ENCODE data around the gene NUBP2. TPM values are rescaled to one million over a fixed set of nuclear protein-coding genes. Genes with fewer than 3 reads are reported as not detected.

NUBP2 gene
- total RNA-seq, 1 donor from 2014 or later, result 114 TPM

GRCh38 chr16:1758923-1759322, 23.8 kb upstream of the NUBP2 start:
- no peak for DNase-seq (ENCODE audit: extremely low read depth, low read depth, low spot score)

GRCh38 chr16:1759511-1759910, 23.2 kb upstream of the NUBP2 start:
- DNase-seq (ENCODE audit: extremely low read depth, low read depth, low spot score), result no peak

- no peak for DNase-seq (ENCODE audit: extremely low read depth, low read depth, low spot score)
These were observed 21.8 kb upstream of the NUBP2 start for GRCh38 chr16:1760911-1761310.

- no peak for DNase-seq (ENCODE audit: extremely low read depth, low read depth, low spot score)
These were observed 21.0 kb upstream of the NUBP2 start for GRCh38 chr16:1761751-1762150.

- no peak for DNase-seq (ENCODE audit: extremely low read depth, low read depth, low spot score)
These were observed 20.4 kb upstream of the NUBP2 start for GRCh38 chr16:1762196-1762878.

- no peak for DNase-seq (ENCODE audit: extremely low read depth, low read depth, low spot score)
These were observed 19.8 kb upstream of the NUBP2 start for GRCh38 chr16:1762879-1763520.

- no peak for DNase-seq (ENCODE audit: extremely low read depth, low read depth, low spot score)
These were observed 18.9 kb upstream of the NUBP2 start for GRCh38 chr16:1763521-1764511.

- no peak for DNase-seq (ENCODE audit: extremely low read depth, low read depth, low spot score)
These were observed 17.8 kb upstream of the NUBP2 start for GRCh38 chr16:1764971-1765370.

GRCh38 chr16:1765826-1766225, 16.9 kb upstream of the NUBP2 start:
- no peak for DNase-seq (ENCODE audit: extremely low read depth, low read depth, low spot score)

GRCh38 chr16:1766231-1766630, 16.5 kb upstream of the NUBP2 start:
- no peak for DNase-seq (ENCODE audit: extremely low read depth, low read depth, low spot score)

GRCh38 chr16:1766701-1767100, 16.1 kb upstream of the NUBP2 start:
- no peak for DNase-seq (ENCODE audit: extremely low read depth, low read depth, low spot score)

- DNase-seq (ENCODE audit: extremely low read depth, low read depth, low spot score), result no peak
These were observed 15.4 kb upstream of the NUBP2 start for GRCh38 chr16:1767116-1767994.

GRCh38 chr16:1768061-1768766, 14.5 kb upstream of the NUBP2 start:
- no peak for DNase-seq (ENCODE audit: extremely low read depth, low read depth, low spot score)

- no peak for DNase-seq (ENCODE audit: extremely low read depth, low read depth, low spot score)
These were observed 13.9 kb upstream of the NUBP2 start for GRCh38 chr16:1768767-1769401.

- DNase-seq (ENCODE audit: extremely low read depth, low read depth, low spot score), result no peak
These were observed 13.1 kb upstream of the NUBP2 start for GRCh38 chr16:1769402-1770300.

- no peak for DNase-seq (ENCODE audit: extremely low read depth, low read depth, low spot score)
These were observed 12.2 kb upstream of the NUBP2 start for GRCh38 chr16:1770328-1771187.

GRCh38 chr16:1771188-1771863, 11.4 kb upstream of the NUBP2 start, which contains the start of gene NME3:
TSS of gene NME3 (minus strand) at chr16:1771543. CDS start at chr16:1771534, 9 bp downstream.
- no peak for DNase-seq (ENCODE audit: extremely low read depth, low read depth, low spot score)

Measured in glomerular endothelial cell (primary cell).